Neutrophil (primary cell): ENCODE results near the gene REEP1.

Source experiments
- H3K27ac ChIP-seq: fragments of 200-600 bp; sonication (generic); 2 replicates; pipeline ENCODE4 v1.5.1; 2016; ENCODE audit warnings: mild to moderate bottlenecking, moderate library complexity
- H3K27me3 ChIP-seq: fragments of 200-600 bp; sonication (generic); 2 replicates; pipeline ENCODE4 v1.6.0; 2016; ENCODE audit warnings: mild to moderate bottlenecking
- H3K36me3 ChIP-seq: fragments of 200-600 bp; sonication (generic); 2 replicates; pipeline ENCODE4 v1.5.1; 2017
- H3K4me1 ChIP-seq, 2 experiments: fragments of 200-600 bp in 1 of 2; sonication (generic) in 1 of 2; 1 replicate in 1 of 2; 2 replicates in 1 of 2; pipeline versions ENCODE4 v1.5.1 to v1.6.1; 2013 to 2016; ENCODE audit warnings: low read depth in 1 of 2, low read length in 1 of 2, mild to moderate bottlenecking in 1 of 2, moderate library complexity in 1 of 2; ENCODE audit not compliant: control insufficient read depth in 1 of 2, insufficient read depth in 1 of 2
- H3K4me3 ChIP-seq, 2 experiments: fragments of 200-600 bp in 1 of 2; sonication (generic) in 1 of 2; 1 replicate in 1 of 2; 2 replicates in 1 of 2; pipeline ENCODE4 v1.5.1; 2013 to 2016; ENCODE audit warnings: low read depth in 1 of 2, low read length in 1 of 2, mild to moderate bottlenecking in 1 of 2, moderate library complexity in 1 of 2
- H3K9me3 ChIP-seq: fragments of 200-600 bp; sonication (generic); 2 replicates; pipeline ENCODE4 v1.5.1; 2016
- CTCF ChIP-seq: fragments of 200-600 bp; sonication (generic); IDR thresholded peaks from 2 replicates; pipeline ENCODE4 v1.5.1; 2016; ENCODE audit warnings: antibody characterized with exemption

Gene REEP1

DNA sequence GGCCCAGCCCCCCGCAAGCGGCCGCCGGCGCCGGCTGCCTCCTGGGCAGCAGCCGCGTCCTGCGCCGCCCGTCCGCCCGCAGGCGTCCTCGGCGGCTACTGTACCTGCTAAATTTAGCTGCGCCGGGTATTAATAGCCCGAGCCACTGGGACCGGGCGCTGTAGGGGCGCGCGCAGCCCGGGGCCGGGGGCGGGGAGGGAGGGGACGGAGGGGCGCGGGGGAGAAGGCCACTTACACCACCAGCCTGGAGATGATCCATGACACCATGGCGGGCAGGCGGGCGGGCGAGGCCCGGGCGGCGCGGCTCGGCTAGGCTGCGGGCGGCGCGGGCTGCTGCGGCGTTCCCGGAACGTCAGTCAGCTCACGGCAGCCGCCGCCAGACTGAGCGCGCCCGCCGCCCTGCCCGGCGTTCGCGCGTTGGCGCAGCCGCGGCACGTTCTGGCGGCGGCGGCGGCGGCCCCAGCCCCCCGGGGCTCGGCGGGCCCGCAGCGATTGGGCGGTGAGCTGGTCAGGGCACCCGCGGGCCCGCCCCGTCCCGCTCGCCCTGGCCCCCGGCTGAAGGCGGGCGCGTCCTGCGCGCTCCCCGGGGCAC lies at the start of gene REEP1:
Gene REEP1 (minus strand): TSS at position 383 of the 592 bp plus-strand sequence. CDS start 116 bp downstream, at position 267.
- Histone ChIP-seq H3K27me3 (peaks cover 97% of the 10 kb centered on the region), H3K27ac (no peak within 1 kb of the TSS), H3K4me1 (peaks cover 0 to 4% of the 10 kb centered on the region in 2 experiments), H3K36me3 (no peaks in the 10 kb centered on the region), H3K4me3 (no peak within 1 kb of the TSS), H3K9me3 (no peaks in the 10 kb centered on the region)
- TF ChIP-seq CTCF, result no peak

- no peak overlapping the region for H3K4me3 ChIP-seq
- H3K27ac ChIP-seq, result no peak overlapping the region
- H3K27me3 ChIP-seq, result no peaks in the 10 kb centered on the region
- no peak for TF ChIP-seq CTCF
- no peaks in the 10 kb centered on the region for H3K36me3 ChIP-seq
- H3K9me3 ChIP-seq, result no peaks in the 10 kb centered on the region
- no peaks in the 10 kb centered on the region for H3K4me1 ChIP-seq
Observed at GRCh38 chr2:86383844-86384243, 46.4 kb upstream of the REEP1 start.

GRCh38 chr2:86382698-86383097 lies 45.3 kb upstream of the REEP1 start:
- TF ChIP-seq CTCF, result no peak
- Histone ChIP-seq H3K4me3 (no peak overlapping the region), H3K27ac (no peak overlapping the region), H3K9me3 (no peaks in the 10 kb centered on the region), H3K4me1 (no peaks in the 10 kb centered on the region), H3K36me3 (no peaks in the 10 kb centered on the region), H3K27me3 (no peaks in the 10 kb centered on the region)

GRCh38 chr2:86382108-86382507 lies 44.7 kb upstream of the REEP1 start:
- Histone ChIP-seq H3K27me3 (no peaks in the 10 kb centered on the region), H3K9me3 (no peaks in the 10 kb centered on the region), H3K4me1 (no peaks in the 10 kb centered on the region), H3K4me3 (no peak overlapping the region), H3K36me3 (no peaks in the 10 kb centered on the region), H3K27ac (no peak overlapping the region)
- TF ChIP-seq CTCF, result no peak

- Histone ChIP-seq H3K27ac (no peak overlapping the region), H3K36me3 (no peaks in the 10 kb centered on the region), H3K4me1 (no peaks in the 10 kb centered on the region), H3K4me3 (no peak overlapping the region), H3K27me3 (peaks cover 18% of the 10 kb centered on the region), H3K9me3 (no peaks in the 10 kb centered on the region)
- TF ChIP-seq CTCF, result no peak
Observed at GRCh38 chr2:86378469-86378868, 41.0 kb upstream of the REEP1 start.
